Sigmoid colon (tissue), 7 donors: ENCODE data around the gene PLEKHM2. TPM values are rescaled to one million over a fixed set of nuclear protein-coding genes. Genes with fewer than 3 reads are reported as not detected.

Experiments used
- DNase-seq: peaks from one replicate; pipeline ENCODE4 v3.0.0-alpha.2; 2019
- H3K27ac ChIP-seq, 4 donors: fragments of 200-600 bp; sonication (generic); one replicate each; pipeline ENCODE4 v1.5.1; 2016 to 2019; ENCODE audit warnings: mild to moderate bottlenecking in 1 of 4
- H3K27me3 ChIP-seq, 3 donors: fragments of 200-600 bp; sonication (generic); one replicate each; pipeline ENCODE4 v1.5.1; 2019; ENCODE audit warnings: mild to moderate bottlenecking in 1 of 3
- H3K36me3 ChIP-seq, 4 donors: fragments of 200-600 bp; sonication (generic); one replicate each; pipeline ENCODE4 v1.5.1; 2016 to 2019
- H3K4me1 ChIP-seq, 4 donors: fragments of 200-600 bp; sonication (generic); one replicate each; pipeline ENCODE4 v1.5.1; 2017 to 2019
- H3K4me3 ChIP-seq, 4 donors: fragments of 200-600 bp; sonication (generic); one replicate each; pipeline ENCODE4 v1.5.1; 2017 to 2019; ENCODE audit warnings: mild to moderate bottlenecking in 2 of 4, moderate library complexity in 1 of 4
- H3K9me3 ChIP-seq, 4 donors: fragments of 200-600 bp in 3 of 4; sonication (generic) in 3 of 4; one replicate each; pipeline versions ENCODE4 v1.5.1 to v1.6.1; 2013 to 2019
- CTCF ChIP-seq, 4 experiments: fragments of 450-650 bp in 3 of 4; fragments of 200-600 bp in 1 of 4; IDR thresholded peaks; one replicate each; pipeline ENCODE4 v1.5.1; 2016 to 2019; ENCODE audit warnings: antibody characterized with exemption in 4 of 4, mild to moderate bottlenecking in 3 of 4, moderate library complexity in 2 of 4
- EP300 ChIP-seq, 4 donors: sonication (generic); formaldehyde crosslinking; IDR thresholded peaks; one replicate each; pipeline ENCODE4 v1.6.1; 2017; ENCODE audit warnings: antibody characterized with exemption in 4 of 4
- POLR2A ChIP-seq, 2 donors: fragments of 450-650 bp; IDR thresholded peaks; one replicate each; pipeline ENCODE4 v1.6.1; 2016; ENCODE audit warnings: antibody characterized with exemption in 2 of 2, mild to moderate bottlenecking in 2 of 2, moderate library complexity in 2 of 2
- POLR2AphosphoS5 ChIP-seq, 4 donors: sonication (generic); formaldehyde crosslinking; IDR thresholded peaks; one replicate each; pipeline ENCODE4 v1.6.1; 2017; ENCODE audit warnings: antibody characterized with exemption in 4 of 4
- WGBS, 2 donors: extraction: QIAGEN DNeasy Blood & Tissue Kit; methylation state at CpG; one replicate each; pipeline ENCODE4 v1.1.7; 2013; 5-methylcytosine and 5-hydroxymethylcytosine counted together
- intact Hi-C: fragments of 100-400 bp; cut with DNase I; formaldehyde crosslinking; loops from one replicate; pipeline ENCODE4 v1.15.1; 2023
- polyA plus RNA-seq, 3 donors: library from polyadenylated mRNA; stranded (reverse); fragments of 200-250 nt; gene quantifications; one replicate each; pipeline ENCODE4 v1.2.3, GENCODE V29; 2013
- total RNA-seq, 4 donors: library from RNA; depleted of rRNA; stranded (reverse); fragments of >200 nt; gene quantifications; one replicate each; pipeline ENCODE4 v1.1.0, GENCODE V29; 2016
- donor health status: healthy with polysubstance abuse.
- donor health status: Bipolar disorder and iron deficiency.
- donor health status: healthy.

The PLEKHM2 gene
- total and polyA plus RNA-seq, 7 donors, result 19.8 to 49.6 (median 28.9) TPM

GRCh38 chr1:15733726-15734226 is 49.7 kb downstream of the PLEKHM2 start:
- no peak overlapping the region for H3K4me3 ChIP-seq
- H3K27ac ChIP-seq, result no peak overlapping the region
- peaks cover 29 to 64% (median 51%) of the 10 kb centered on the region in 4 donors for H3K36me3 ChIP-seq
- no peaks in the 10 kb centered on the region for H3K27me3 ChIP-seq
- intact Hi-C loops, result no loop called here
- TF ChIP-seq CTCF (IDR thresholded peaks at IDR 0.05), result no peak
- TF ChIP-seq POLR2AphosphoS5 (IDR thresholded peaks at IDR 0.05), result no peak
- no peak for TF ChIP-seq POLR2A (IDR thresholded peaks at IDR 0.05)
- no peak for TF ChIP-seq EP300 (IDR thresholded peaks at IDR 0.05)
- no peak for DNase-seq
- no peaks in the 10 kb centered on the region for H3K9me3 ChIP-seq
- peaks cover 0 to 13% (median 0%) of the 10 kb centered on the region in 4 donors for H3K4me1 ChIP-seq
- WGBS, 2 donors, result 95% methylated on average over 27 of the region's 27 CpGs

GRCh38 chr1:15734296-15734695 is 50.2 kb downstream of the PLEKHM2 start:
- intact Hi-C loops, result no loop called here
- 81 to 85% methylated on average over 13 of the region's 13 CpGs for WGBS, 2 donors
- Histone ChIP-seq H3K27me3 (no peaks in the 10 kb centered on the region), H3K27ac (no peak overlapping the region), H3K9me3 (no peaks in the 10 kb centered on the region), H3K4me1 (peaks cover 0 to 13% (median 0%) of the 10 kb centered on the region in 4 donors), H3K36me3 (peaks cover 25 to 59% (median 46%) of the 10 kb centered on the region in 4 donors), H3K4me3 (no peak overlapping the region)
- no peak for TF ChIP-seq POLR2A (IDR thresholded peaks at IDR 0.05)
- no peak for TF ChIP-seq EP300 (IDR thresholded peaks at IDR 0.05)
- no peak for TF ChIP-seq CTCF (IDR thresholded peaks at IDR 0.05)
- TF ChIP-seq POLR2AphosphoS5 (IDR thresholded peaks at IDR 0.05), result no peak
- DNase-seq, result no peak

GRCh38 chr1:15734901-15735300 is 50.8 kb downstream of the PLEKHM2 start:
- H3K27ac ChIP-seq, result no peak overlapping the region
- DNase-seq, result no peak
- no peaks in the 10 kb centered on the region for H3K9me3 ChIP-seq
- no peaks in the 10 kb centered on the region for H3K27me3 ChIP-seq
- intact Hi-C loops, result no loop called here
- peaks cover 0 to 13% (median 0%) of the 10 kb centered on the region in 4 donors for H3K4me1 ChIP-seq
- H3K36me3 ChIP-seq, result peaks cover 25 to 53% (median 40%) of the 10 kb centered on the region in 4 donors
- 63 to 84% methylated on average over 17 of the region's 17 CpGs for WGBS, 2 donors
- no peak overlapping the region for H3K4me3 ChIP-seq
- no peak for TF ChIP-seq EP300 (IDR thresholded peaks at IDR 0.05)
- no peak for TF ChIP-seq CTCF (IDR thresholded peaks at IDR 0.05)

GRCh38 chr1:15735304-15736037 is 51.4 kb downstream of the PLEKHM2 start:
- H3K27ac ChIP-seq, result peak overlapping the region; percentile 31 to 55 (median 45)
- intact Hi-C loops, result no loop called here

More at GRCh38 chr1:15735304-15736037, 51.4 kb downstream of the PLEKHM2 start:
- Histone ChIP-seq H3K36me3 (peaks cover 20 to 47% (median 35%) of the 10 kb centered on the region in 4 donors), H3K9me3 (no peaks in the 10 kb centered on the region), H3K4me3 (no peak overlapping the region), H3K4me1 (peaks cover 0 to 13% (median 0%) of the 10 kb centered on the region in 4 donors), H3K27me3 (no peaks in the 10 kb centered on the region)
- TF ChIP-seq POLR2AphosphoS5 (IDR thresholded peaks at IDR 0.05) (no peak), POLR2A (IDR thresholded peaks at IDR 0.05) (no peak), CTCF (IDR thresholded peaks at IDR 0.05) (no peak), EP300 (IDR thresholded peaks at IDR 0.05) (no peak)
- no peak for DNase-seq
- WGBS, 2 donors, result 30 to 65% methylated on average over 12 of the region's 12 CpGs
